Measurements from ENCODE around the gene ZMYND10. TPM values are rescaled to one million over a fixed set of nuclear protein-coding genes. Genes with fewer than 3 reads are reported as not detected.

Gene ZMYND10
- total and polyA plus RNA-seq, 10 donors, result 0.56 to 2.2 (median 1.2) TPM; not detected in 1

DNA sequence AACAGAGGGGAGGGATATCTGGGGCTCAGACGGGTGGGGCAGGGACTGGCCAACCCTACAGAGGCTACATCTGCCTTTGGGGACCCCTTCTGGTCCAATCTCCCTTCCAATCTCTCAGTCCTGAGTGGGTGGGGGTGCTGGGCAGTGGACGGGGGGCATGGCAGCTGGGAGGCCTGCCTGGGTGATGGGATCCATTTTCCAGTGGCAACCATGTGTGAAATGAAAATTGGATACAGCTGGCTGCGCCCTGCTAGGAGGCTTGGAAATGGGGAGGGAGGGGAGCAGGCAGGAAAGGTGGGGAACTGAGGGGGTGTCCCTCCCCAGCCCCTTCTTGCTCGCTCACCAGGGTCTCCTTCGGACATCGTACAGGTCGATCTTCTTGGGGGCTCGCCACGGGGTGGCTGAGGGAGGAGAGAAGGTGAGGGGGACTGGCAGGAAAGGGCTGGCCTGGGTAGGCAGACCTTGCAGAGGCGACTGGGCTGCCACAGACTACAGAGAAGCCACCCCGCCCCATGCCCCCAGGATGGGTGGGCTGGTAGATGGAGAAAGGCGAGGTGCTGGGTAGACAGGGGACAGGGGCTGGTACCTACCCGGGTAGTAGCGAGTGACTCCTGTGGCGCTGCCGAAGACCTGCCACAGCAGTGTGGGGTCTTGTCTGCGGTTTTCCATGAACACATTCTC, 35.0 kb upstream of the ZMYND10 start:
- Histone ChIP-seq H3K36me3 (no peaks in the 10 kb centered on the region), H3K27ac (peak overlapping the region in 1 of 8 donors; percentile 59), H3K9me3 (no peaks in the 10 kb centered on the region), H3K4me3 (no peak overlapping the region), H3K27me3 (replicated peaks in 1 of 7) (no peaks in the 10 kb centered on the region), H3K4me1 (peaks cover 0 to 11% (median 2%) of the 10 kb centered on the region in 6 donors)
- TF ChIP-seq POLR2A (IDR thresholded peaks at IDR 0.05) (no peak), POLR2AphosphoS5 (IDR thresholded peaks at IDR 0.05) (no peak)
- TF ChIP-seq, protein P1, sequence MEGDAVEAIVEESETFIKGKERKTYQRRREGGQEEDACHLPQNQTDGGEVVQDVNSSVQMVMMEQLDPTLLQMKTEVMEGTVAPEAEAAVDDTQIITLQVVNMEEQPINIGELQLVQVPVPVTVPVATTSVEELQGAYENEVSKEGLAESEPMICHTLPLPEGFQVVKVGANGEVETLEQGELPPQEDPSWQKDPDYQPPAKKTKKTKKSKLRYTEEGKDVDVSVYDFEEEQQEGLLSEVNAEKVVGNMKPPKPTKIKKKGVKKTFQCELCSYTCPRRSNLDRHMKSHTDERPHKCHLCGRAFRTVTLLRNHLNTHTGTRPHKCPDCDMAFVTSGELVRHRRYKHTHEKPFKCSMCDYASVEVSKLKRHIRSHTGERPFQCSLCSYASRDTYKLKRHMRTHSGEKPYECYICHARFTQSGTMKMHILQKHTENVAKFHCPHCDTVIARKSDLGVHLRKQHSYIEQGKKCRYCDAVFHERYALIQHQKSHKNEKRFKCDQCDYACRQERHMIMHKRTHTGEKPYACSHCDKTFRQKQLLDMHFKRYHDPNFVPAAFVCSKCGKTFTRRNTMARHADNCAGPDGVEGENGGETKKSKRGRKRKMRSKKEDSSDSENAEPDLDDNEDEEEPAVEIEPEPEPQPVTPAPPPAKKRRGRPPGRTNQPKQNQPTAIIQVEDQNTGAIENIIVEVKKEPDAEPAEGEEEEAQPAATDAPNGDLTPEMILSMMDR (IDR thresholded peaks at IDR 0.05 in 8 of 11, conservative IDR thresholded peaks at IDR 0.05 in 3 of 11), result no peak
- intact Hi-C loops (cut with DNase I; ENCODE audit: low total_unique reads), result no loop called here
- WGBS, 5 donors, result 85 to 95% (median 91%) methylated on average over 14 to 17 of the region's 17 CpGs
- DNase-seq, result no peak

DNA sequence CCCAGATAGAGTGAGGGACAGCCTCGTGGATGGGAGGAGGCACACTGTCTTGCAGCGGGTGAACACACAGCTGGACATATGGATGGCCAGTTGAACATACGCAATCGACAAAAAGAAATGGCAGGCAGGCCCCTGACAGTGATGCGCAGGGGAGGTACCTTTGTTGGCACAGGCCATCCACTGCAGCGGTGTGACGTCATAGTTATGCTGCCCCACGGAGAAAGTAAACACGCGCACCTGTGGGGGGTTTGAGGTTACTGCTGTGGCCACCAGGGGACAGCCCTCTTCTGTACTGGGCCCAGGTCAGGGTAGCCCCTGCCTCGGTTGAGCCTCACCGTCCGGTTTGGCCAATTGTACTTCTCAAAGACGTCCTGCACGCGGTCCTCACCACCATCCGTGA, 33.2 kb upstream of the ZMYND10 start:
- Histone ChIP-seq H3K4me3 (no peak overlapping the region), H3K4me1 (peaks cover 0 to 11% (median 2%) of the 10 kb centered on the region in 6 donors), H3K9me3 (no peaks in the 10 kb centered on the region), H3K27me3 (replicated peaks in 1 of 7) (no peaks in the 10 kb centered on the region), H3K36me3 (no peaks in the 10 kb centered on the region), H3K27ac (no peak overlapping the region)
- no peak for DNase-seq
- WGBS, 5 donors, result 86 to 95% (median 92%) methylated on average over 14 to 17 of the region's 17 CpGs
- no peak for TF ChIP-seq POLR2AphosphoS5 (IDR thresholded peaks at IDR 0.05)
- TF ChIP-seq POLR2A (IDR thresholded peaks at IDR 0.05), result no peak
- TF ChIP-seq, protein P1 (IDR thresholded peaks at IDR 0.05 in 8 of 11, conservative IDR thresholded peaks at IDR 0.05 in 3 of 11), result no peak
- intact Hi-C loops (cut with DNase I; ENCODE audit: low total_unique reads), result no loop called here

DNA sequence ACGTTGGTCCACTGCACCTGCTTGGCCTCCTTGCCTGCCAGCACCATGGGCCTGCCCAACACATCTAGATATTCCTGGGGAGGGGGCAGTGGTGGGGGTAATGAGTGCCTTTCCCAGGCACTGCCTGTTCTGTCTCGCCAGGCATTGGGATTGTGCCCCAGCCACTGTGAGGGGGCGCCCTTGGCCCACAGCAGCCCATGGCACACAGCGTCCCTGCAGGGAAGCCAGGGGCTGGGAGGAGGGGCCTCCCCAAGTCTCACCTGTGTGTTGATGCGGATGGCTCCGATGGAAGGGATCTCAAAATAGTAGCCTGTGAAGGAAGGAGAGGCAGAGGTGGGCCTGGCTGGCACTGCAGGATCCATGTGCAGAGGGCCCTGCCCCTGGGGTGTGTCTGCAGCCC, 32.5 kb upstream of the ZMYND10 start:
- peaks cover 0 to 6% (median under 1%) of the 10 kb centered on the region in 6 donors for H3K4me1 ChIP-seq
- DNase-seq, result no peak
- H3K9me3 ChIP-seq, result no peaks in the 10 kb centered on the region
- TF ChIP-seq POLR2A (IDR thresholded peaks at IDR 0.05) (no peak), POLR2AphosphoS5 (IDR thresholded peaks at IDR 0.05) (no peak)
- TF ChIP-seq, protein P1 (IDR thresholded peaks at IDR 0.05 in 8 of 11, conservative IDR thresholded peaks at IDR 0.05 in 3 of 11), result no peak
- H3K4me3 ChIP-seq, result no peak overlapping the region
- no peaks in the 10 kb centered on the region for H3K36me3 ChIP-seq
- peaks cover 0 to 2% (median 0%) of the 10 kb centered on the region in 7 donors for H3K27me3 ChIP-seq (replicated peaks in 1 of 7)
- intact Hi-C loops (cut with DNase I; ENCODE audit: low total_unique reads), result no loop called here
- no peak overlapping the region for H3K27ac ChIP-seq
- 80 to 92% (median 83%) methylated on average over 6 of the region's 6 CpGs for WGBS, 5 donors

DNA sequence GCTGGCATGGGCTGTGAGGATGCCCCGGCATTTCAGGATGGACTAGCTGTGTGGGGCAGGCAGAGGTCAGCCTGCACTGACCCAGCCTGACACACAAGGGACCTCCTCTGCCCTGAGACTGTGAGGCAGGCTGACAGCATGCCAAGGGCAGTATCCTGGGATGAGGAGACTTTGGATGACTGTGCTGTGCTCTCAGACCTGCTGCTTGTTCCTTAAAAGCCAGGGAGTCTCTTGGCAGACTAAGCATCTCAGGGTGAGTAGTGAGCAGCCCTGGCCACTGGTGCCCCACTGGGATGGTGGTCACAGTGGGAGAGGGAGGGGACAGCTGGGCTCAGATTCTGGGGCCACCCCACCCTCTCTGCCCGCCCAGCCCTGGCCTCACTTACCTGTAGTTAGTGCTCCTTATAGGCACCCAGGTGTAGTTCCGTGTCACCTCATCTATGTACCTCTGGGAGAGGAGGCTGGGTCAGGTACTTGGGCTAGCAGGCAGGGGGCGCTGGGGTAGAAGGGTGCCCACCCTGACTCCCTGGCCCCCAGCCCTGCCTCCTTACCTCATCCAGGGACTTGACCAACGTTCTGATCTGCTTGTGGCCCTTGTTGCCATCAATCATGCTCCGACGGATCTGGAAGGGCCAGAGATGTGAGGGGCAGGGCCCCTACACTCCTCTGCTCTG, 29.9 kb upstream of the ZMYND10 start:
- H3K36me3 ChIP-seq, result no peaks in the 10 kb centered on the region
- intact Hi-C loops (cut with DNase I; ENCODE audit: low total_unique reads), result no loop called here
- H3K9me3 ChIP-seq, result no peaks in the 10 kb centered on the region
- H3K27me3 ChIP-seq (replicated peaks in 1 of 7), result peaks cover 0 to 14% (median 0%) of the 10 kb centered on the region in 7 donors
- no peak for TF ChIP-seq POLR2AphosphoS5 (IDR thresholded peaks at IDR 0.05)
- TF ChIP-seq, protein P1 (IDR thresholded peaks at IDR 0.05 in 8 of 11, conservative IDR thresholded peaks at IDR 0.05 in 3 of 11), result no peak
- TF ChIP-seq POLR2A (IDR thresholded peaks at IDR 0.05), result no peak
- H3K27ac ChIP-seq, result no peak overlapping the region
- H3K4me1 ChIP-seq, result no peaks in the 10 kb centered on the region
- no peak for DNase-seq
- H3K4me3 ChIP-seq, result no peak overlapping the region
- WGBS, 5 donors, result 70 to 89% (median 80%) methylated on average over 5 to 7 of the region's 7 CpGs
